PC-9 (cell line): ENCODE results near the gene CCDC51. TPM values are rescaled to one million over a fixed set of nuclear protein-coding genes. Genes with fewer than 3 reads are reported as not detected.

Experiments used
- BruUV-seq: library from RNA; stranded (reverse); fragments of 400-500 nt; replicated peaks from 2 replicates; lab custom pipeline; 2021; lab: Mats Ljungman, UMichigan
- CTCF ChIA-PET: fragments of 300-600 bp; sonication (Branson Sonifier 250); formaldehyde crosslinking; loops from one replicate; lab custom pipeline; 2022; ENCODE audit warnings: antibody characterized with exemption; lab: Charles Lee
- POLR2A ChIA-PET: fragments of 300-600 bp; sonication (Branson Sonifier 250); formaldehyde crosslinking; loops from one replicate; lab custom pipeline; 2022; ENCODE audit warnings: antibody characterized with exemption; ENCODE audit not compliant: unreplicated experiment; lab: Charles Lee
- DNase-seq, 2 experiments: peaks; one replicate each; pipeline versions ENCODE4 v3.0.0 to v3.0.0-alpha.2; 2015 to 2022; ENCODE audit warnings: mixed read lengths in 1 of 2
- H2AFZ ChIP-seq: fragments of 200-600 bp; sonication (generic); 2 replicates; pipeline ENCODE4 v1.8.1; 2017; ENCODE audit warnings: antibody characterized with exemption
- H3F3A ChIP-seq: fragments of 200-600 bp; sonication (generic); 2 replicates; pipeline ENCODE4 v1.8.1; 2017; ENCODE audit warnings: antibody characterized with exemption, mild to moderate bottlenecking, low read depth; ENCODE audit not compliant: insufficient read depth
- H3K27ac ChIP-seq: fragments of 200-600 bp; sonication (generic); 2 replicates; pipeline ENCODE4 v1.6.1; 2016; ENCODE audit warnings: mixed run types
- H3K27me3 ChIP-seq: fragments of 200-600 bp; sonication (generic); 2 replicates; pipeline ENCODE4 v1.6.1; 2016; ENCODE audit warnings: low read depth, mixed run types; ENCODE audit not compliant: insufficient read depth
- H3K36me3 ChIP-seq: fragments of 200-600 bp; sonication (generic); 2 replicates; pipeline ENCODE4 v1.6.1; 2016; ENCODE audit warnings: low read depth, mixed run types
- H3K4me1 ChIP-seq: fragments of 200-600 bp; sonication (generic); replicated peaks from 2 replicates; pipeline ENCODE4 v1.6.1; 2016; ENCODE audit warnings: mixed run types; ENCODE audit not compliant: insufficient read depth
- H3K4me2 ChIP-seq: fragments of 200-600 bp; sonication (generic); 2 replicates; pipeline ENCODE4 v1.6.1; 2017; ENCODE audit warnings: mixed run types
- H3K4me3 ChIP-seq: fragments of 200-600 bp; sonication (generic); 2 replicates; pipeline ENCODE4 v1.6.1; 2016; ENCODE audit warnings: mixed run types
- H3K79me2 ChIP-seq: fragments of 200-600 bp; sonication (generic); 2 replicates; pipeline ENCODE4 v1.6.1; 2017; ENCODE audit warnings: low read depth, mixed run types
- H3K9me2 ChIP-seq: fragments of 200-600 bp; sonication (generic); 2 replicates; pipeline ENCODE4 v1.8.1; 2017; ENCODE audit warnings: mild to moderate bottlenecking; ENCODE audit not compliant: insufficient read depth
- H3K9me3 ChIP-seq: fragments of 200-600 bp; sonication (generic); 2 replicates; pipeline ENCODE4 v1.8.1; 2016; ENCODE audit warnings: low read depth; ENCODE audit not compliant: insufficient read depth
- H4K20me1 ChIP-seq: fragments of 200-600 bp; sonication (generic); 2 replicates; pipeline ENCODE4 v1.8.1; 2017; ENCODE audit not compliant: insufficient read depth
- CTCF ChIP-seq: fragments of 200-600 bp; sonication (generic); conservative IDR thresholded peaks from 2 replicates; pipeline ENCODE4 v1.6.1; 2017; ENCODE audit warnings: mixed run types, antibody characterized with exemption, mild to moderate bottlenecking, moderate library complexity
- EZH2 ChIP-seq: fragments of 200-600 bp; sonication (generic); IDR thresholded peaks from 2 replicates; pipeline ENCODE4 v1.8.0; 2017; ENCODE audit warnings: antibody characterized with exemption, low read depth
- intact Hi-C: fragments of 100-400 bp; cut with micrococcal nuclease; formaldehyde crosslinking; loops from one replicate; pipeline ENCODE4 v1.10.0; 2022; ENCODE audit not compliant: unreplicated experiment
- total RNA-seq: library from RNA; stranded (reverse); gene quantifications from 2 replicates; pipeline ENCODE4 v1.2.3, GENCODE V29; 2021

CCDC51 gene
- total RNA-seq, 1 experiment from 2014 or later = 28.5 TPM

- intact Hi-C loops = loop anchor here (5.0 kb wide), 1 partner anchor 130 kb away; the partner anchor contains the start of gene COL7A1
- no peak overlapping the region for H2AFZ ChIP-seq
- H3K9me3 ChIP-seq = no peaks in the 10 kb centered on the region
- H4K20me1 ChIP-seq = no peaks in the 10 kb centered on the region
- H3K27me3 ChIP-seq = no peaks in the 10 kb centered on the region
- H3K9me2 ChIP-seq = no peaks in the 10 kb centered on the region
- BruUV-seq = no TSS peak
- H3K4me1 ChIP-seq = peaks cover 24% of the 10 kb centered on the region
- peak overlapping the region; percentile 63; the same call in 1 of the 2 replicates for H3K4me3 ChIP-seq
- no peak for TF ChIP-seq EZH2
- no peak for TF ChIP-seq CTCF
- no peak overlapping the region for H3K27ac ChIP-seq
- ChIA-PET CTCF (interaction anchor here (1.3 kb wide), 1 partner anchor 40 kb away, joined by 4 read pairs; no protein-coding TSS in a partner anchor), POLR2A (no interaction called here)
- peaks cover 31% of the 10 kb centered on the region for H3K79me2 ChIP-seq
- peak overlapping the region; percentile 93 for H3K4me2 ChIP-seq
- H3F3A ChIP-seq = peaks cover 5% of the 10 kb centered on the region; the same call in 1 of the 2 replicates
- H3K36me3 ChIP-seq = no peaks in the 10 kb centered on the region
- no peak for DNase-seq
Measured at GRCh38 chr3:48467110-48467454, 27.2 kb upstream of the CCDC51 start.

DNA sequence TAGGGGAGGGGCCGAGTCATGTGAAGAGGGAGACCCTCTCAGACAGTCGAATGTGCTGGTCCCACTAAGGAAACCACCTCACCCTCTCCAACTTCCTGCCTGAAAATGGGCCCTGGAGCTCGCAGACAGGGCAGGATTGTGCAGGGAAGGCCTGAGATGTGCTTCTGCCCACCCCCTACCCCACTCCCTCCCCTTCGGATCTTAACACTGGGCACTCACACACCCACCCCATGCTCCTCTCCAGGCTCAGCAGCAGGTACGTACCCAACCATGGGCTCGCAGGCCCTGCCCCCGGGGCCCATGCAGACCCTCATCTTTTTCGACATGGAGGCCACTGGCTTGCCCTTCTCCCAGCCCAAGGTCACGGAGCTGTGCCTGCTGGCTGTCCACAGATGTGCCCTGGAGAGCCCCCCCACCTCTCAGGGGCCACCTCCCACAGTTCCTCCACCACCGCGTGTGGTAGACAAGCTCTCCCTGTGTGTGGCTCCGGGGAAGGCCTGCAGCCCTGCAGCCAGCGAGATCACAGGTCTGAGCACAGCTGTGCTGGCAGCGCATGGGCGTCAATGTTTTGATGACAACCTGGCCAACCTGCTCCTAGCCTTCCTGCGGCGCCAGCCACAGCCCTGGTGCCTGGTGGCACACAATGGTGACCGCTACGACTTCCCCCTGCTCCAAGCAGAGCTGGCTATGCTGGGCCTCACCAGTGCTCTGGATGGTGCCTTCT is 26.6 kb upstream of the CCDC51 start:
- H3K27me3 ChIP-seq = no peaks in the 10 kb centered on the region
- H3K79me2 ChIP-seq = peaks cover 28% of the 10 kb centered on the region
- no peaks in the 10 kb centered on the region for H3K9me3 ChIP-seq
- peaks cover 5% of the 10 kb centered on the region; the same call in 1 of the 2 replicates for H3F3A ChIP-seq
- H3K27ac ChIP-seq = peak overlapping the region; percentile 99
- H3K9me2 ChIP-seq = no peaks in the 10 kb centered on the region
- intact Hi-C loops = loop anchor here (5.0 kb wide), 1 partner anchor 131 kb away; the partner anchor contains the start of gene COL7A1
- TF ChIP-seq CTCF = no peak
- TF ChIP-seq EZH2 = no peak
- peak overlapping the region; percentile 63 for H3K4me3 ChIP-seq
- no peak overlapping the region for H2AFZ ChIP-seq
- POLR2A ChIA-PET = no interaction called here
- H4K20me1 ChIP-seq = no peaks in the 10 kb centered on the region
- BruUV-seq = TSS peak; percentile 58
- peak overlapping the region; percentile 93 for H3K4me2 ChIP-seq
- no peaks in the 10 kb centered on the region for H3K36me3 ChIP-seq
- peaks cover 21% of the 10 kb centered on the region for H3K4me1 ChIP-seq
- CTCF ChIA-PET = interaction anchor here (0.6 to 1.3 kb wide), 3 partner anchors 41 to 1760 kb away, joined by 3 to 4 read pairs (median 3); no protein-coding TSS in a partner anchor
- peak in 1 of 2 experiments; percentile 52 for DNase-seq

- Histone ChIP-seq H4K20me1 (no peaks in the 10 kb centered on the region), H3K36me3 (no peaks in the 10 kb centered on the region), H3K4me3 (peak overlapping the region; percentile 63), H3K4me2 (peak overlapping the region; percentile 93), H3F3A (peaks cover 5% of the 10 kb centered on the region; the same call in 1 of the 2 replicates), H3K9me2 (no peaks in the 10 kb centered on the region), H3K79me2 (peaks cover 24% of the 10 kb centered on the region), H3K27me3 (no peaks in the 10 kb centered on the region), H3K27ac (peak overlapping the region; percentile 99), H3K4me1 (peaks cover 21% of the 10 kb centered on the region), H3K9me3 (no peaks in the 10 kb centered on the region), H2AFZ (no peak overlapping the region)
- ChIA-PET CTCF (interaction anchor here (0.6 to 1.0 kb wide), 2 partner anchors 83 to 1761 kb away, joined by 3 read pairs; no protein-coding TSS in a partner anchor), POLR2A (interaction anchor here (0.7 kb wide), 1 partner anchor 88 kb away, joined by 3 read pairs; no protein-coding TSS in a partner anchor)
- TF ChIP-seq CTCF (peak; percentile 70), EZH2 (no peak)
- BruUV-seq = no TSS peak
- intact Hi-C loops = loop anchor here (1.0 to 5.0 kb wide), 7 partner anchors 8 to 220 kb away; partner anchors contain the start of genes COL7A1 and NCKIPSD
- peak; percentile 98 to 100 for DNase-seq
Measured at GRCh38 chr3:48465531-48466378, 25.8 kb upstream of the CCDC51 start.
